Stimulated activated CD4-positive, alpha-beta T cell treated with anti-CD3 and anti-CD28 coated beads, Interleukin-1b, Interleukin-23, amount 100 ng/mL, for 48 hours (primary cell): ENCODE measurements around the gene DYNLT3.

ENCODE experiments used
- DNase-seq: peaks from one replicate; pipeline ENCODE4 v3.0.0-alpha.2; 2020

Gene DYNLT3, protein sequence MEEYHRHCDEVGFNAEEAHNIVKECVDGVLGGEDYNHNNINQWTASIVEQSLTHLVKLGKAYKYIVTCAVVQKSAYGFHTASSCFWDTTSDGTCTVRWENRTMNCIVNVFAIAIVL

DNA sequence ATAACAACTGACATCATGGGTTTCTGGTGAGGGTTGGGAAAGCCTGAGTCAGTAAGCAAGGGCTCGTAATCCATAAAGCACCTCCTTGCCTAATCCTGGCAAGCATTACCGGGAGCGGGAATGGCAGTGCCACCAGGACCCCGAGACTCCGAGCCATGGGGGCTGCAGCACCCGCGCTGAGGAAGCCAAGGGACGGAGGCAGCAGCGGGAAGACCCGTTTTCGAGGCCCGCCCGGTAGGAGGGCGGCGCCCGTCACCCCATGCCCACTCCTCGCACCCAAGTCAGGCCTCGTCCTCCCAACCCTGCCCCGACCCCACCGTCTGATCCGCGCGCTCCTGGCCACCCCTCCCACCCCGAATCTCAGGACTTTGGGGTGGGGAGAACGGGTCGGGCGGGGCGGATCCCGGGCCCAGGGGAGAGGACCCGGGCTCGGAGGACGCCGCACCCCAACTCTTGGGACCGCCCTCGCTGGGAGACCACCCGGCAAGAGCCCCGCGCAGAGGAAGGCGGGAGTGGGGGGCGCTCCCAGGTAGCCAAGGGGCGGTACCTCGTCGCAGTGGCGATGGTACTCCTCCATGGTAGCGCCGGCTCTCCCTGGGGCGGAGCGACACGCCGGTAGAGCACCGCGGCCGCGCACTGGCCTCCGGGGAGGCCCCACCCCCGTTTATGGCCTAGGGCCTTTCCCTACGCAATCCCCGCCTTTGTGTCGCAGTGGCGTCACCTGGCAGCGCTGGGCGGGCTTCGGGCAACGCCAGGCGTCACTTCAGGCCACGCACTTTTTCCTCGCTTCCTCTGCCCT lies at the start of gene DYNLT3:
DYNLT3 (minus strand) TSS at position 638 of the 799 bp plus-strand sequence; CDS start at position 577, 61 bp downstream.
- peak; percentile 75 for DNase-seq

DNA sequence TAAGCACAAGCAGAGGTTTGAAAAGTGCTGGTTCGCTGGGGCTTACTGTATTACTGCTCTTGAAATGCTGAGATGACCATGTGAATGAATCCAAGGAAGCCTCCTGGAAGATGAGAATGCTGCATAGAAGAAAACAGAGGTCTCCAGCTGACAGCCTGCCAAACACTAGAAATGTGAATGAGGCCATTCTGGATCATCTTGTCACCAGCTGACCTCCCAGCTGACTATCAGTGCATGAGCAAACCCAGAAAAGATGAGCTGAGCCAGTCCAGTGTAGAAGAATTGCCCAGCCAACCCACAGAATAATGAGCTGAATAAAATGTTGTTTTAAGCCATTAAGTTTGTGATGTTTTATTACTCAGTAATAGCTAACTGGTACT lies 49.1 kb upstream of the DYNLT3 start:
- DNase-seq: no peak

DNA sequence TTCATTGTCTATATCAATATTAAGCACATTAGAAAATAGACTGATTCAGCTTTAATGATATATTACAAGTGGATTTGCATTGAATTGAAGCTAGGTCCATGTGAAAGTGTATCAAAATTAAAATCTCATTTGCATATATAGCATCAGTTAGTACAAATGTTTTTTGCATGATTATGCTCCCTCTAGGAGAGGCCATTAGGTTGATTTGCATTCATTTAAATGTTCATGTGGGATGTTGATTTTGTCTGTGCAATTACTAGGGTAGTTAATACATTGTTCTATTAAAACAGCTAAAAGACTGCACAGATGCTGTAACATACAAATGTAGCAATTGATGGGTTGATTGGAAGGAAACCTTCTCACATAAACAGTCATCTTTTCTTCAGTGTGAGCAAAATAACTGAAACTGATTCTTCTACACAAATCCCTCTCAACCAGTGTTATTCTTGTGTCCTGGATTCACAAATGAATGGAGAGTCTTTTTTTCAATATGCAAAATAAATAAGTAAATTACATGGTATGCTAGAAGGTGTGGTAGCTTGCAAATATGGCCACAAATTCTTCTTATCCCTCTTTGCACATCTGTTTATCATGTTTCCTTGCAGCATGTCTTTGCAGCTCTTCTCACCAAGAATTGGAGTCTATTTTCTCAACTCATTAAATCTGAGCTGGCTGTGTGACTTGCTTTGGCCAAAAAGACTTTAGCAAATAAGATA lies 48.6 kb upstream of the DYNLT3 start:
- no peak for DNase-seq

GRCh38 chrX:37894725-37895124 lies 47.4 kb upstream of the DYNLT3 start:
- no peak for DNase-seq

DNA sequence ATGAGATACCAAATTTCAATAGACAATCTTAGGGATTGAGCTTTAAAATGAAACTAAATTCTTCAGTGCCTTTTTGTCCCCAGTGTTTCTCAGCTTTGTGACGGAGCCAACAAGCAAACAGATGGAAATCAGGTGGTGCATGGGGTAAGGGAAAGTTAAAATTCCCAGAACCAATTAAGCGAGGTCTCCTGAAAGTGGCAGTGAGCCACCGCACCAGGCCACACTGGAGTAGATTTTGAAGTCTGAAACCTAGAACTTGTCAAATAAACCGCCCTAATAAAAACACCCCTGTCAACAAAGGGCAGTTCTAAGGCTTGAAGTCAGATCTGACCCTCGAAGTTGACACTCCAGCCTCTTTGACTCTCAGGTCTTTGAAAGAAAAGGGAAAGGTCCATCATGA lies 40.6 kb upstream of the DYNLT3 start:
- DNase-seq: no peak

DNA sequence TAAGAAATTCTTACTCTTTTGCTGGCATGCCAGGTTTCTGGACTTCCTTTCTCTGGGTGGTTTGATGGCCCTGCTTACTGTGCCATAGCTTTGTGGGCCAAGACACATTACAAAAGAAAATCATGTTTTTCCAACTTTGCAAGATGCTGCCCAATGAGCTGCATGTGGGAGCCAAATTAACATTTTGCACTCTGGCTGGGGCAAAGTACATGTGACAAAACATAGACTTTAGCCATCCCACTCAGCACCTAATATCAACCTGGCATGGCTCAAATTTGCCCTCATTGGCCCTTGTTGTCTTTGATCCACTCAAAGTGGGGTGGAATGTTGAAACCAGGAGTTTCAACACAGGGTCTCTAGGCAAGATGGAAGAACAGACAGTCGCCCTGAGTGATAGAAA lies 40.0 kb upstream of the DYNLT3 start:
- DNase-seq: no peak

- DNase-seq: no peak
Measured at GRCh38 chrX:37883196-37883595, 35.8 kb upstream of the DYNLT3 start.

GRCh38 chrX:37879692-37880091 lies 32.3 kb upstream of the DYNLT3 start:
- no peak for DNase-seq

DNA sequence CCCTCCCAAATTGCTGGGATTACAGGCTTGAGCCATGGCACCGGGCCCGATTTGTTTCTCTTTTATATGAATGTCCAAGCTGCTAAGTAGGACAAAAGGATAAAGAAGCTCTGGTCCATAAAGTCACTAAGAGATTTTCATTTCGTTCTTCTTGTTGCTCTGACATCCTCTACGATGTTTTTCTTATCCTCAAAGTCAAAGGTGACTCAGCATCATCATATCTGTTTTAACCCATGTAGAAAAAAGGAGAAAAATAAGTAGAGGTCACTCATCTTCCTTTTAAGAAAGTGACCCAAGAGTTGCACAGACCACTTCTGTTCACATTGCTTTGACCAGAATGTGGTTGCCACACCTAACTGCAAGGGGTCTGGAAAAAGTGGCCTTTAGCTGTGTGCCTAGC lies 29.3 kb upstream of the DYNLT3 start:
- DNase-seq: no peak

DNA sequence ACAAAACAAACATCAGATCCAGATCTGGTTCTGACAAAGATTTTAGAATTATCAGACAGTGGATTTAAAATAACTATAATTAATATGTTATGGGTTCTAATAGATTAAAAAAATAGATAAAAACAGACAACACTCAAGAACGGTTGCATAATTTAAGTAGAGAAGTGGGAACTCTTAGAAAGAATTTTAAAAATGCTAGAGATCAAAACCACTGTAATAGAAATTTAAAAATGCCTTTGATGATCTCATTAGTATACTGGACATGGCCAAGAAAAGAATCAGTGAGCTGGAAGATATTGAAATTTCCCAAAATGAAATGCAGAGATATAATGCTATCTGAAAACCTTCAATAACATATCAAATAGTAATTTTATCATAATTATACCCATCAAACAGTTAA lies 28.3 kb upstream of the DYNLT3 start:
- no peak for DNase-seq

DNA sequence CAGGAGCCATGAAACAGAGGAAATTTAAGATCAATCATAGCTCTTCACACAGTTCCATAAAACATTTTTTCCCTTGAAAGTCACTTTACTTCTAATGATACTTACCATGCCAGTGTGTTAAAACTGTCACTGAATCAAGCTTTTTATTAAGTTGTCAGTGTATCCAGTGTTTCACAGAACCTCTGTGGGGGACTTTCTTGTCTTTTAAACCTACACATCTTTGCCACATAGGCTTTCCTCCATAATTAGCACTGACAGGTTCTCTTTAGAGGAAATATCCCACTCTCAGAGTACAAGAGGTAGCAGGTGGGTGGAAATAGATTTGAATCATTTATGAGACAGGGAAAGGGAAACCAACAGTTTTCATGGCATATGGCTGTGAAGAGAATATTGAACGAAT lies 25.8 kb upstream of the DYNLT3 start:
- DNase-seq: no peak

DNA sequence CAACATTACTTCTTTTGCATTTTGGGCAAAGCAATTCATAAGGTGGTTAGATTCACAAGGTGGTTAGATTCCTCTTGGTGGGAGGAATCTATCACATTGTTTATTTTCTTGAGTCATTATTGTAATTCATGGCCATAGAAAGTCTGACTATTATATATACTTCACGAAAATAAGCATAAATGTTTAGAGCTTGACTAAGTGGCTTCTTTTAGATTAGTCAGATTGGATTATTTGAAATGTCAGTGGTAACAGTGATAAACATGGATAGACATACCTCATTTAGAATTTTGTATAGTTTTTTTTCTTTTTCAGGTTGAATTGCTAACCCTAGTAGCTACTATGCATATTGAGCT lies 24.9 kb upstream of the DYNLT3 start:
- DNase-seq: no peak

GRCh38 chrX:37871626-37872302 lies 24.4 kb upstream of the DYNLT3 start:
- peak; percentile 30 for DNase-seq

DNA sequence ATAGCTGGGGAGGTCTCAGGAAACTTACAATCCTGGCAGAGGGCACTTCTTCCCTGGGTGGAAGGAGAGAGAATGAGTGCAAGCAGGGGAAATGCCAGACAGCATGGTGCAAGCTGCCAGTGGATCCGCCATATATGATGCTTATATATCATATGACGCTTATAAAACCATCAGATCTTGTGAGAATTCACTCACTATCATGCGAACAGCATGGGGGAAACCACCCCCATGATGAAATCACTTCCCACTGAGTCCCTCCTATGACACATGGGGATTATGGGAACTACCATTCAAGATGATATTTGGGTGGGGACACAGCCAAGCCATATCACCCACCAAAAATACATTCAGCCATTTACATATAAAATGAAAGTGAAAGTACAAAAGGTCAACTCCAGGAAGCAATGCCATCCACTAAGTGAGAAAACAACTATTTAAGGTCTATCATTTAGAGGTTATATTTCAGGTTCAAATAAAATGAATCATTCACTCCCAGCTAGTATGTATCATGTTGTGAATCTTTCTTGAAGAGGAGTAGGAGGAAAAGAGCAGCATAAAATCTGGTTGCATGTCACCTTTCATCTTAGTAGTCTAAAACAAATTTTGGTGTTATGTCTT lies 20.3 kb upstream of the DYNLT3 start:
- no peak for DNase-seq

- no peak for DNase-seq
Measured at GRCh38 chrX:37863728-37864127, 16.4 kb upstream of the DYNLT3 start.

DNA sequence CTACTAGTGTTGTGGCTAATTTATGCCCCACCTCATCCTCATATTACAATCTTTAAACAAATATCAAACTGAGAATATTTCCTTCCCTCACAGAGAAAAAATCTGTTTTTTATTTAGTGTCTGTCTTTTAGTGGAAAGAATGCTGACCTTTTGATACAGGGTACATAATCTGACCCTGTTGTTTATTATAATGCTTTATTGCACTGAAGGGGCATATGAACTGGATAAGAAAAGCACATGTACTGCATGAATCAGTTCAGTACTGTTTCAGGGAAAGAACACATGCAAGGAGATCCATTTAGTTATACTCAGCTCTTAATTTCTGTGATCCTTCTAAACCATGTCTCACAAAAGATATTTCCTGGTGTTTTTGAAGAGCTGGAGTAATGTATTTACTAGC lies 15.5 kb upstream of the DYNLT3 start:
- no peak for DNase-seq

DNA sequence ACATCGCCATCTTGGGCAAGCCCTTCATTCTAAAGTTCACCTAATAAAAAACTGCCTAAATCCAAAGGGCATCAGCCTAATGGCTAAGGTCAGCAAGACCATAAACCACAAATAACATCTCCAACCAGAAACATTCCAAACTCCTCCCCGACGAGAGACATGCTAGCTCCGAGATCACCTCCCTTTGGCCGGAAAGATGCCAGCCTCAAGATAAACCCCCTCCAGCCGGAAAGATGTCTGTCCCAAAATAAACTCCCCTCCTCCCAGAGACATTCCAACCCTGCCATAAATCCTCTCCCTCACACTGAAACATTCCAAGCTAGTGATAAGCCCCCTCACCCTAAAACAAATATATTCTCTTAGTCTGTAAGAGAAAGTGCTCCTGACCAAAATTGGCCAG lies 13.3 kb upstream of the DYNLT3 start:
- DNase-seq: no peak

- DNase-seq: no peak
Measured at GRCh38 chrX:37854748-37855147, 7.4 kb upstream of the DYNLT3 start.

- no peak for DNase-seq
Measured at GRCh38 chrX:37854148-37854547, 6.8 kb upstream of the DYNLT3 start.

DNA sequence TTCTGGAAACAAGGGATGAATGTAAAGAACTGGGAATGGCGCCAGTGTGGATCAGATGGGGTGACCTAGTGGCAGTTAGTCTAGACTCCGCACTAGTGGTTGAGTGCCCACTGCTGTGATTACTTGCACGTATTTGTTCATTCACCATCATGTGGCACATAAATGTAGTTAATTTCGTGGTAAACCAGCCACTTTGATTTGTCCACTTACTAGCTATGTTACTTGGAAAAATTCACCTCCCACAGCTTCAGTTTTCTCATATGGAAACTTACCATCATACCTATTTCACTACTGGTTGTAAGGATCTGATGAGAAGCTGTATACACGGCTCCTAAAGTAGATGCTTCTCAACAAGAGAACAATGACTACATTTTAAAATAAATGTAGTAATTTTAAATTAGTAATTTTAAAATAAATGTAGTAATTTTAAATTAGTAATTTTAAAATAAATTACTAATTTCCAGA lies 394 bp upstream of the DYNLT3 start:
- DNase-seq: no peak

GRCh38 chrX:37846558-37846933 lies 825 bp downstream of the DYNLT3 start:
- no peak for DNase-seq

DNA sequence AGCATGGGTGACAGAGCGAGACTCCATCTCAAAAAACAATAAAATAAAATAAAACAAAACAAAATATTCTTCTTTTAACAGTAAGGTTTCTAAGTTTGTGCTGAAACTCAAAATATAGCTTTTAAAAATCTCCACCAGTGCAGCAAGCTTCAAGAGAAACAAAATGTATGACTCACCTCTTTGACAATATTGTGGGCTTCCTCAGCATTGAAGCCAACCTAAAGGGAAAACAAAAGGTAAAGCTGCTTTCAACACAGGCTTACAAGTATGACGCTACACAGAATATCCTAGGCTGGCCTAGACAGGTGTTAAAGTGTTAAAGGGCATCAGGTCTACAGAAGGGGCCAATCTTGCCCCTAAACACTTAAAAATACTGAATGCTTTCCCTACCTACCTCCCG lies 1.2 kb downstream of the DYNLT3 start:
- DNase-seq: no peak

GRCh38 chrX:37844622-37845021 lies 2.7 kb downstream of the DYNLT3 start:
- DNase-seq: no peak
